HCT116 (cell line): ENCODE results near the gene LAMB4. TPM values are rescaled to one million over a fixed set of nuclear protein-coding genes. Genes with fewer than 3 reads are reported as not detected.
A peak's percentile ranks its signal among the peaks of the same experiment; 100 is the strongest.

Experiments used
- ATAC-seq: fragments of 200-7000 bp; cut with Tn5 transposase; 2 replicates; pipeline ENCODE4 v1.9.1; 2020; ENCODE audit warnings: mild to moderate bottlenecking, moderate library complexity
- BruUV-seq: library from RNA; stranded (reverse); fragments of 400-500 nt; replicated peaks from 2 replicates; lab custom pipeline; 2021; lab: Mats Ljungman, UMichigan
- CTCF ChIA-PET: fragments of 300-600 bp; sonication (Branson Sonifier 250); formaldehyde crosslinking; loops from one replicate; lab custom pipeline; 2021; ENCODE audit warnings: antibody characterized with exemption; lab: Charles Lee
- POLR2A ChIA-PET: fragments of 300-600, 350-600 bp; sonication (Branson Sonifier 250); formaldehyde crosslinking; loops from one replicate; lab custom pipeline; 2021; ENCODE audit warnings: antibody characterized with exemption; lab: Charles Lee
- RAD21 ChIA-PET, 2 experiments: fragments of 300-600 bp; sonication (Branson Sonifier 250); formaldehyde crosslinking; loops; one replicate each; lab custom pipeline; 2023; ENCODE audit warnings: low total read pairs in 2 of 2; ENCODE audit not compliant: uncharacterized antibody in 2 of 2, unreplicated experiment in 2 of 2, low non-redundant PET in 1 of 2; lab: Charles Lee
- DNase-seq: peaks from one replicate; pipeline ENCODE4 v3.0.0-alpha.2; 2010; ENCODE audit warnings: low read depth, low spot score
- H2AFZ ChIP-seq: fragments of 200-600 bp; shearing (Covaris generic), sonication (generic); 2 replicates; pipeline ENCODE4 v1.6.1; 2017; ENCODE audit warnings: low read depth, mixed run types, mixed read lengths, antibody characterized with exemption, low read length; ENCODE audit not compliant: poor library complexity, severe bottlenecking
- H3K27ac ChIP-seq: 2 replicates; pipeline ENCODE4 v1.5.1; 2012; ENCODE audit warnings: low read depth, low read length
- H3K27me3 ChIP-seq: fragments of 200-600 bp; sonication (generic); 2 replicates; pipeline ENCODE4 v1.6.1; 2016; ENCODE audit warnings: mixed run types, low read length, mixed read lengths; ENCODE audit not compliant: insufficient read depth
- H3K36me3 ChIP-seq, 2 experiments: fragments of 200-500 bp in 1 of 2; fragments of 200-600 bp in 1 of 2; sonication (Bioruptor generic) in 1 of 2; sonication (generic) in 1 of 2; 2 replicates each; pipeline versions ENCODE4 v1.5.1 to v1.6.1; 2014 to 2016; ENCODE audit warnings: low read length in 2 of 2, inconsistent platforms in 1 of 2, mixed read lengths in 1 of 2, mixed run types in 1 of 2; ENCODE audit not compliant: insufficient read depth in 2 of 2, control insufficient read depth in 1 of 2
- H3K4me1 ChIP-seq, 2 experiments: fragments of 200-600 bp in 1 of 2; sonication (generic) in 1 of 2; 2 replicates each; pipeline versions ENCODE4 v1.5.1 to v1.6.1; 2012 to 2017; ENCODE audit warnings: low read length in 2 of 2, inconsistent platforms in 1 of 2, mild to moderate bottlenecking in 1 of 2, mixed read lengths in 1 of 2, mixed run types in 1 of 2, moderate library complexity in 1 of 2; ENCODE audit not compliant: insufficient read depth in 2 of 2, control insufficient read depth in 1 of 2
- H3K4me2 ChIP-seq: fragments of 200-600 bp; sonication (generic); 2 replicates; pipeline ENCODE4 v1.6.1; 2017; ENCODE audit warnings: mixed run types, low read length, mixed read lengths
- H3K4me3 ChIP-seq, 2 experiments: fragments of 200-600 bp in 1 of 2; sonication (generic) in 1 of 2; replicated peaks in 1 of 2; 2 replicates each; pipeline ENCODE4 v1.5.1; 2011 to 2016; ENCODE audit warnings: low read length in 2 of 2, control low read depth in 1 of 2, low read depth in 1 of 2, mild to moderate bottlenecking in 1 of 2, mixed read lengths in 1 of 2, mixed run types in 1 of 2
- H3K79me2 ChIP-seq: fragments of 200-600 bp; sonication (generic); 2 replicates; pipeline ENCODE4 v1.6.1; 2017; ENCODE audit warnings: mild to moderate bottlenecking, mixed run types, low read length, moderate library complexity, mixed read lengths; ENCODE audit not compliant: insufficient read depth
- H3K9ac ChIP-seq: fragments of 200-600 bp; sonication (generic); 2 replicates; pipeline ENCODE4 v1.6.1; 2016; ENCODE audit warnings: low read length, mixed read lengths
- H3K9me2 ChIP-seq: fragments of 200-600 bp; sonication (generic), shearing (Covaris generic); 2 replicates; pipeline ENCODE4 v1.6.1; 2017; ENCODE audit warnings: mixed run types, mild to moderate bottlenecking, moderate library complexity; ENCODE audit not compliant: insufficient read depth
- H3K9me3 ChIP-seq, 2 experiments: fragments of 200-500 bp in 1 of 2; fragments of 200-600 bp in 1 of 2; sonication (Bioruptor generic) in 1 of 2; sonication (generic) in 1 of 2; 2 replicates each; pipeline ENCODE4 v1.6.1; 2014 to 2017; ENCODE audit warnings: low read length in 2 of 2, mixed read lengths in 2 of 2, inconsistent platforms in 1 of 2, low read depth in 1 of 2, mild to moderate bottlenecking in 1 of 2, mixed run types in 1 of 2, moderate library complexity in 1 of 2; ENCODE audit not compliant: control insufficient read depth in 1 of 2, insufficient read depth in 1 of 2
- H4K20me1 ChIP-seq: fragments of 200-600 bp; sonication (generic), shearing (Covaris generic); 2 replicates; pipeline ENCODE4 v1.6.1; 2017; ENCODE audit warnings: mixed run types, mild to moderate bottlenecking, moderate library complexity; ENCODE audit not compliant: insufficient read depth
- CBX3 ChIP-seq: IDR thresholded peaks from 2 replicates; pipeline ENCODE4 v1.6.1; 2012; ENCODE audit warnings: low read depth
- EGR1 ChIP-seq: IDR thresholded peaks from 2 replicates; pipeline ENCODE4 v1.6.1; 2012; ENCODE audit warnings: low read depth
- ELF1 ChIP-seq: IDR thresholded peaks from 2 replicates; pipeline ENCODE4 v1.6.1; 2012; ENCODE audit warnings: low read depth, borderline replicate concordance
- EZH2 ChIP-seq: fragments of 200-600 bp; sonication (generic); IDR thresholded peaks from 2 replicates; pipeline ENCODE4 v1.6.1; 2017; ENCODE audit warnings: antibody characterized with exemption, mixed run types
- EZH2phosphoT487 ChIP-seq: fragments of 200-600 bp; IDR thresholded peaks from 2 replicates; pipeline ENCODE4 v1.6.1; 2018; ENCODE audit warnings: antibody characterized with exemption, borderline replicate concordance
- FOSL1 ChIP-seq: IDR thresholded peaks from 2 replicates; pipeline ENCODE4 v1.6.1; 2012; ENCODE audit warnings: low read depth
- JUND ChIP-seq: IDR thresholded peaks from 2 replicates; pipeline ENCODE4 v1.6.1; 2012
- POLR2A ChIP-seq: IDR thresholded peaks from 2 replicates; pipeline ENCODE4 v1.7.0; 2011; ENCODE audit warnings: borderline replicate concordance; ENCODE audit not compliant: insufficient read depth, insufficient read length; ENCODE audit errors: extremely low read depth
- POLR2AphosphoS5 ChIP-seq: IDR thresholded peaks from 2 replicates; pipeline ENCODE4 v1.6.1; 2011; ENCODE audit warnings: mild to moderate bottlenecking, low read depth, low read length, moderate library complexity
- RAD21 ChIP-seq: IDR thresholded peaks from 2 replicates; pipeline ENCODE4 v1.6.1; 2012; ENCODE audit warnings: low read depth, mild to moderate bottlenecking
- SIN3A ChIP-seq: IDR thresholded peaks from 2 replicates; pipeline ENCODE4 v1.6.1; 2012; ENCODE audit warnings: low read depth
- SP1 ChIP-seq: IDR thresholded peaks from 2 replicates; pipeline ENCODE4 v1.6.1; 2012; ENCODE audit warnings: low read depth
- SRF ChIP-seq: IDR thresholded peaks from 2 replicates; pipeline ENCODE4 v1.6.1; 2012; ENCODE audit warnings: low read depth
- TCF7L2 ChIP-seq: IDR thresholded peaks from 2 replicates; pipeline ENCODE4 v1.7.0; 2011; ENCODE audit warnings: borderline replicate concordance, inconsistent platforms; ENCODE audit not compliant: insufficient read depth, insufficient read length; ENCODE audit errors: extremely low read depth
- YY1 ChIP-seq: IDR thresholded peaks from 2 replicates; pipeline ENCODE4 v1.6.1; 2011; ENCODE audit warnings: low read length, low read depth, moderate library complexity, mild to moderate bottlenecking; ENCODE audit not compliant: insufficient replicate concordance; ENCODE audit errors: extremely low read depth
- ZFX ChIP-seq: fragments of 450-650 bp; IDR thresholded peaks from 2 replicates; pipeline ENCODE4 v1.6.1; 2017
- ZNF274 ChIP-seq: fragments of 200-500 bp; sonication (Bioruptor generic); IDR thresholded peaks from 2 replicates; pipeline ENCODE4 v1.6.1; 2014; ENCODE audit warnings: mild to moderate bottlenecking, low read depth, low read length, inconsistent platforms
- intact Hi-C: fragments of 100-400 bp; cut with micrococcal nuclease; formaldehyde crosslinking; loops from 2 replicates; pipeline ENCODE4 v1.10.0; 2022
- total RNA-seq: library from RNA; stranded (reverse); gene quantifications from one replicate; pipeline ENCODE4 v1.2.1, GENCODE V29; 2021; ENCODE audit not compliant: unreplicated experiment
- TF ChIP-seq, protein P1 (sequence below), 3 experiments: fragments of 200-600 bp in 1 of 3; sonication (generic) in 1 of 3; IDR thresholded peaks in 2 of 3; conservative IDR thresholded peaks in 1 of 3; 2 replicates each; pipeline ENCODE4 v1.5.1; 2012 to 2017; ENCODE audit warnings: low read depth in 2 of 3, low read length in 2 of 3, antibody characterized with exemption in 1 of 3, borderline replicate concordance in 1 of 3, control low read depth in 1 of 3, mild to moderate bottlenecking in 1 of 3, mixed read lengths in 1 of 3, mixed run types in 1 of 3, moderate library complexity in 1 of 3; ENCODE audit not compliant: insufficient read depth in 1 of 3
- TF ChIP-seq, protein P2 (sequence below): IDR thresholded peaks from 2 replicates; pipeline ENCODE4 v1.6.1; 2011; ENCODE audit warnings: mild to moderate bottlenecking, low read length, moderate library complexity; ENCODE audit not compliant: insufficient replicate concordance; ENCODE audit errors: extremely low read depth

LAMB4 gene
- total RNA-seq, 1 experiment from 2014 or later, result not detected

DNA sequence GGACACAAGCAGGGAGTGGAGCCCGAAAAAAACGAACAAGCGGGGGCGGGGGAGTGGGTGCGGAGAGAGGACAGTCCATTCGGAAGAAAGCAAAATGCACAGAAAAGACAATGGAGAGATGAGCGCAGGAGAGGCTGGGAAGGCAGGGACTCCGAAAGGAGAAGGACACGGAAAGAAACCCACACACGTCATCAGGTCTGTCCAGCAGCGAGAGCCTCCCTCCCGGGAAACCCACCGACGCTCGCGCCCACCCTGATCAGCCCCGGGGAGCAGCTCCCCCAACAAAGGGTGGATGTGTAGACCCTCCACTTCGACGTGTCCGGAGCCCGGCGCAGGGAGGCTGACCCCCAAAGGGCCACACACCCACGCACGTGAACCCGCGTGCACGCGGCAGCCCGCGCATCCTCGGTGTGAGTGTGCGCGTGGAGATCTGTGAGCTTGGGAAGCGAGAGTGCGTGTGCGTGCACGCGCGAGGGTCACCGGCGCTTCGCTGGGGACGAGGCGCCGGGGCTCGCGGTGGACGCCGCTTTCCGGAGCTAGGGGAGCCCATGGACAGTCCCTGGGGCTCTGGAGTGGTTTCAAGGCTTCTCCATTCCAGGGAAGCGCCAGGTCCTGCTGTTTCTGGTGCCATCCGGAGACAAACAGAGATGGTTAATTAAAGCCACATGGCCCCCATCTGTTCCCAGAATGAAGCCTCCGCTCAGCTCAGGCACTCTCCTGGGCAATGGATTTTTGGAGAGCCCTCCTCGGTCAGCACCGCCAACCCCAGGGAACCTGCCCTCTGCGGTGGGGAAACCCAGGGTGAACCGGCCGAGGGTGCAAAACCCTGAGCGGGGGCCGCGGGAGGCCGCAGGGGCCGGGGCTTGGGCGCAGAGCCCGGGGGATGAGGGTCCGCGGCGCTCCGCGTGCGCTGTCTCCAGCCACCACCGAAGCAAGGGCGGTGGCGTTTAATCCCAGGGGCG, 128.1 kb downstream of the LAMB4 start:
- Histone ChIP-seq H3K4me1 (peaks cover 6 to 25% of the 10 kb centered on the region in 2 experiments; a peak in 3 of 4 replicates), H4K20me1 (no peaks in the 10 kb centered on the region), H3K9ac (peak overlapping the region; percentile 61), H3K9me2 (no peaks in the 10 kb centered on the region), H3K79me2 (no peaks in the 10 kb centered on the region), H3K9me3 (no peaks in the 10 kb centered on the region), H2AFZ (no peak overlapping the region), H3K27ac (no peak overlapping the region; the same call in 1 of the 2 replicates), H3K4me2 (peak overlapping the region; percentile 94), H3K4me3 (peak overlapping the region; percentile 66 to 78), H3K36me3 (no peaks in the 10 kb centered on the region), H3K27me3 (no peaks in the 10 kb centered on the region; the same call in 1 of the 2 replicates)
- CTCF ChIA-PET, result no interaction called here
- POLR2A ChIA-PET, result no interaction called here
- ATAC-seq (0 out of 2 replicates have a peak, but pooled peaks have one; percentile 2), DNase-seq (no peak)
- BruUV-seq, result no TSS peak
- TF ChIP-seq FOSL1 (no peak), SIN3A (no peak), SRF (no peak), TCF7L2 (no peak), JUND (no peak), SP1 (no peak), ZFX (no peak), POLR2A (no peak), CBX3 (no peak), RAD21 (no peak), ZNF274 (no peak), EZH2phosphoT487 (no peak), EZH2 (no peak), ELF1 (no peak), EGR1 (no peak), YY1 (no peak), POLR2AphosphoS5 (no peak)
- TF ChIP-seq, protein P1, sequence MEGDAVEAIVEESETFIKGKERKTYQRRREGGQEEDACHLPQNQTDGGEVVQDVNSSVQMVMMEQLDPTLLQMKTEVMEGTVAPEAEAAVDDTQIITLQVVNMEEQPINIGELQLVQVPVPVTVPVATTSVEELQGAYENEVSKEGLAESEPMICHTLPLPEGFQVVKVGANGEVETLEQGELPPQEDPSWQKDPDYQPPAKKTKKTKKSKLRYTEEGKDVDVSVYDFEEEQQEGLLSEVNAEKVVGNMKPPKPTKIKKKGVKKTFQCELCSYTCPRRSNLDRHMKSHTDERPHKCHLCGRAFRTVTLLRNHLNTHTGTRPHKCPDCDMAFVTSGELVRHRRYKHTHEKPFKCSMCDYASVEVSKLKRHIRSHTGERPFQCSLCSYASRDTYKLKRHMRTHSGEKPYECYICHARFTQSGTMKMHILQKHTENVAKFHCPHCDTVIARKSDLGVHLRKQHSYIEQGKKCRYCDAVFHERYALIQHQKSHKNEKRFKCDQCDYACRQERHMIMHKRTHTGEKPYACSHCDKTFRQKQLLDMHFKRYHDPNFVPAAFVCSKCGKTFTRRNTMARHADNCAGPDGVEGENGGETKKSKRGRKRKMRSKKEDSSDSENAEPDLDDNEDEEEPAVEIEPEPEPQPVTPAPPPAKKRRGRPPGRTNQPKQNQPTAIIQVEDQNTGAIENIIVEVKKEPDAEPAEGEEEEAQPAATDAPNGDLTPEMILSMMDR (IDR thresholded peaks at IDR 0.05 in 2 of 3, conservative IDR thresholded peaks at IDR 0.05 in 1 of 3; ENCODE audit: borderline replicate concordance in 1 of 3, insufficient read depth in 1 of 3, low read depth in 2 of 3, low read length in 2 of 3), result no peak
- TF ChIP-seq, protein P2, sequence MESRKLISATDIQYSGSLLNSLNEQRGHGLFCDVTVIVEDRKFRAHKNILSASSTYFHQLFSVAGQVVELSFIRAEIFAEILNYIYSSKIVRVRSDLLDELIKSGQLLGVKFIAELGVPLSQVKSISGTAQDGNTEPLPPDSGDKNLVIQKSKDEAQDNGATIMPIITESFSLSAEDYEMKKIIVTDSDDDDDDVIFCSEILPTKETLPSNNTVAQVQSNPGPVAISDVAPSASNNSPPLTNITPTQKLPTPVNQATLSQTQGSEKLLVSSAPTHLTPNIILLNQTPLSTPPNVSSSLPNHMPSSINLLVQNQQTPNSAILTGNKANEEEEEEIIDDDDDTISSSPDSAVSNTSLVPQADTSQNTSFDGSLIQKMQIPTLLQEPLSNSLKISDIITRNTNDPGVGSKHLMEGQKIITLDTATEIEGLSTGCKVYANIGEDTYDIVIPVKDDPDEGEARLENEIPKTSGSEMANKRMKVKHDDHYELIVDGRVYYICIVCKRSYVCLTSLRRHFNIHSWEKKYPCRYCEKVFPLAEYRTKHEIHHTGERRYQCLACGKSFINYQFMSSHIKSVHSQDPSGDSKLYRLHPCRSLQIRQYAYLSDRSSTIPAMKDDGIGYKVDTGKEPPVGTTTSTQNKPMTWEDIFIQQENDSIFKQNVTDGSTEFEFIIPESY, result no peak
- RAD21 ChIA-PET, result no interaction called here
- intact Hi-C loops, result no loop called here
